Measurements from ENCODE around the gene HMCN1.

HMCN1 gene

GRCh38 chr1:185804206-185804605 is 70.0 kb downstream of the HMCN1 start:
- TF ChIP-seq CTCF (IDR thresholded peaks at IDR 0.05; ENCODE audit: extremely low read depth, insufficient read depth, missing control alignments), result no peak
- in situ Hi-C loops (cut with MboI; ENCODE audit: low pct_unique_long_range_greater_than_20kb, low sequenced_read_pairs, unreplicated experiment), result no loop called here
- DNase-seq (ENCODE audit: low spot score), result no peak

GRCh38 chr1:185804608-185805007 is 70.4 kb downstream of the HMCN1 start:
- DNase-seq (ENCODE audit: low spot score), result no peak
- in situ Hi-C loops (cut with MboI; ENCODE audit: low pct_unique_long_range_greater_than_20kb, low sequenced_read_pairs, unreplicated experiment), result no loop called here
- no peak for TF ChIP-seq CTCF (IDR thresholded peaks at IDR 0.05; ENCODE audit: extremely low read depth, insufficient read depth, missing control alignments)

- DNase-seq (ENCODE audit: low spot score), result no peak
- in situ Hi-C loops (cut with MboI; ENCODE audit: low pct_unique_long_range_greater_than_20kb, low sequenced_read_pairs, unreplicated experiment), result no loop called here
These were observed 73.1 kb downstream of the HMCN1 start for GRCh38 chr1:185807275-185807674.

GRCh38 chr1:185808631-185809030 is 74.4 kb downstream of the HMCN1 start:
- no peak for TF ChIP-seq CTCF (IDR thresholded peaks at IDR 0.05; ENCODE audit: extremely low read depth, insufficient read depth, missing control alignments)
- no peak for DNase-seq (ENCODE audit: low spot score)
- in situ Hi-C loops (cut with MboI; ENCODE audit: low pct_unique_long_range_greater_than_20kb, low sequenced_read_pairs, unreplicated experiment), result no loop called here

More at GRCh38 chr1:185807275-185807674, 73.1 kb downstream of the HMCN1 start:
- no peak for TF ChIP-seq CTCF (IDR thresholded peaks at IDR 0.05; ENCODE audit: extremely low read depth, insufficient read depth, missing control alignments)

- TF ChIP-seq CTCF (IDR thresholded peaks at IDR 0.05; ENCODE audit: extremely low read depth, insufficient read depth, missing control alignments), result no peak
- in situ Hi-C loops (cut with MboI; ENCODE audit: low pct_unique_long_range_greater_than_20kb, low sequenced_read_pairs, unreplicated experiment), result no loop called here
- no peak for DNase-seq (ENCODE audit: low spot score)
These were observed 77.0 kb downstream of the HMCN1 start for GRCh38 chr1:185811073-185811709.

GRCh38 chr1:185812934-185813333 is 78.7 kb downstream of the HMCN1 start:
- DNase-seq (ENCODE audit: low spot score), result no peak
- in situ Hi-C loops (cut with MboI; ENCODE audit: low pct_unique_long_range_greater_than_20kb, low sequenced_read_pairs, unreplicated experiment), result no loop called here
- no peak for TF ChIP-seq CTCF (IDR thresholded peaks at IDR 0.05; ENCODE audit: extremely low read depth, insufficient read depth, missing control alignments)

Measured in GM13977 (cell line).